Stimulated activated CD8-positive, alpha-beta memory T cell treated with anti-CD3 and anti-CD28 coated beads, Interleukin-12 subunit alpha, Interleukin-12 subunit beta, amount 100 ng/mL, for 4 hours (primary cell): ENCODE results near the gene ZNF853.

Experiments
- DNase-seq: peaks from one replicate; pipeline ENCODE4 v3.0.0-alpha.2; 2020; ENCODE audit warnings: low read depth

ZNF853 gene

GRCh38 chr7:6636741-6637543 is 21.5 kb downstream of the ZNF853 start, which contains the start of gene ZNF316:
ZNF316 (plus strand) TSS chr7:6637318; CDS start chr7:6642410, 5,092 bp downstream.
- peak; percentile 55 for DNase-seq

GRCh38 chr7:6637544-6638229 is 22.3 kb downstream of the ZNF853 start:
- DNase-seq = peak; percentile 61

- no peak for DNase-seq
Observed at GRCh38 chr7:6639032-6639431, 23.6 kb downstream of the ZNF853 start.

GRCh38 chr7:6639627-6640026 is 24.2 kb downstream of the ZNF853 start:
- DNase-seq = no peak

GRCh38 chr7:6640246-6640721 is 24.9 kb downstream of the ZNF853 start:
- DNase-seq = peak; percentile 10

GRCh38 chr7:6641305-6642035 is 26.1 kb downstream of the ZNF853 start:
- no peak for DNase-seq

GRCh38 chr7:6642239-6642839 is 26.9 kb downstream of the ZNF853 start:
- no peak for DNase-seq

- no peak for DNase-seq
Observed at GRCh38 chr7:6642861-6643640, 27.6 kb downstream of the ZNF853 start.

- no peak for DNase-seq
Observed at GRCh38 chr7:6643915-6644625, 28.7 kb downstream of the ZNF853 start.

GRCh38 chr7:6644728-6645127 is 29.3 kb downstream of the ZNF853 start:
- DNase-seq = no peak

- DNase-seq = no peak
Observed at GRCh38 chr7:6646465-6646864, 31.1 kb downstream of the ZNF853 start.

- DNase-seq = no peak
Observed at GRCh38 chr7:6647080-6647479, 31.7 kb downstream of the ZNF853 start.

GRCh38 chr7:6647541-6647940 is 32.1 kb downstream of the ZNF853 start:
- no peak for DNase-seq

GRCh38 chr7:6648066-6648814 is 32.8 kb downstream of the ZNF853 start:
- no peak for DNase-seq

GRCh38 chr7:6648815-6649104 is 33.4 kb downstream of the ZNF853 start:
- DNase-seq = no peak

- DNase-seq = no peak
Observed at GRCh38 chr7:6649241-6649961, 34.0 kb downstream of the ZNF853 start.

- no peak for DNase-seq
Observed at GRCh38 chr7:6650086-6650485, 34.7 kb downstream of the ZNF853 start.

- no peak for DNase-seq
Observed at GRCh38 chr7:6650521-6651011, 35.2 kb downstream of the ZNF853 start.

- DNase-seq = no peak
Observed at GRCh38 chr7:6651851-6652445, 36.5 kb downstream of the ZNF853 start.
